T-helper 2 cell treated with Interferon-gamma antibody and Interleukin-4, amounts not matched to agents 100 ng/mL and 5 ng/mL, for 36 hours (primary cell): ENCODE results near the gene SLCO3A1. TPM values are rescaled to one million over a fixed set of nuclear protein-coding genes. Genes with fewer than 3 reads are reported as not detected.

Experiments used
- intact Hi-C: fragments of 100-400 bp; cut with micrococcal nuclease; formaldehyde crosslinking; loops from one replicate; pipeline ENCODE4 v1.15.1; 2023
- total RNA-seq: library from RNA; stranded (reverse); gene quantifications from 2 replicates; pipeline ENCODE4 v1.2.3, GENCODE V29; 2022

Gene SLCO3A1
- total RNA-seq, 1 donor from 2014 or later: 47.1 TPM

DNA sequence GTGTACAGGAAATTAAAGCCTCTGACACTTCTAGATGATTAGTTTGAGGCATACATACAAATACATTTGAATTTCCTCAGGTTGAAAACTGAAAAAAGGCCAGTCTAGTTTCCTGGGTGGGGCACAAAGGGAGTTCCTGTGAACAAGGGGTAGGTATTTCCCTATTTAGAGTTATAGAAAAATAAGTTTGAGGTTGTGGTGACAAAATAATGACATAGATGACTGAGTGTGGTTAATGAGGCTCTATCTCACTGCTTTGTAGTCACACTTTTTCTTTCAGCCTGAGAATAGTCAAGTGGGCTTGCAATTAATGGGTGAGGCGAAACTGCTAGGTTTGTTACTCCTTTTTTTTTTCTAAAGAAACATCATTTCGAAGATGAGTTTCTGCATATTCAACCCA lies 4.3 kb downstream of the SLCO3A1 start:
- intact Hi-C loops: loop anchor here (1.0 to 10.0 kb wide), 7 partner anchors 9 to 1173 kb away; partner anchors contain the start of genes HDDC3, PRC1 and UNC45A

- intact Hi-C loops: no loop called here
Measured at GRCh38 chr15:91860498-91860897, 7.0 kb downstream of the SLCO3A1 start.

DNA sequence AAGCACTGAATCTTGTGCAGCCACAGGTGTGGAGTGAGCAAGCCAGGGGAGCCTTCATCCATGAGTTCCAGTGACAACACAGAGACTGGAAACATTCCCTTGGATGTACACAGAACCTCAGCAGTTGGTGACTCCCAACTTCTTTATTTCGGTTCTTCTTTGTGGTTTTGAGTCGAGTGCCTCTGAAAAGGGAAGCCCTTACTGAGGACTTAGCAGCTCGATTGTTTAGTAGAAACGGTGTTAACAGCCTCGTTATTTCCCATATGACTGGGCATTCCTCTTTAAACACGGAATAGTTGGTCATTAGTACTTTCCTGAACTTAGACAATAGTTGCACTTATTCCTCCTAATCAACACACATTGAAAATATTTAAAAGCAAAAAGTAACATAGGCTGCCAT lies 7.7 kb downstream of the SLCO3A1 start:
- intact Hi-C loops: no loop called here

GRCh38 chr15:91862891-91863504 lies 9.5 kb downstream of the SLCO3A1 start:
- intact Hi-C loops: no loop called here

DNA sequence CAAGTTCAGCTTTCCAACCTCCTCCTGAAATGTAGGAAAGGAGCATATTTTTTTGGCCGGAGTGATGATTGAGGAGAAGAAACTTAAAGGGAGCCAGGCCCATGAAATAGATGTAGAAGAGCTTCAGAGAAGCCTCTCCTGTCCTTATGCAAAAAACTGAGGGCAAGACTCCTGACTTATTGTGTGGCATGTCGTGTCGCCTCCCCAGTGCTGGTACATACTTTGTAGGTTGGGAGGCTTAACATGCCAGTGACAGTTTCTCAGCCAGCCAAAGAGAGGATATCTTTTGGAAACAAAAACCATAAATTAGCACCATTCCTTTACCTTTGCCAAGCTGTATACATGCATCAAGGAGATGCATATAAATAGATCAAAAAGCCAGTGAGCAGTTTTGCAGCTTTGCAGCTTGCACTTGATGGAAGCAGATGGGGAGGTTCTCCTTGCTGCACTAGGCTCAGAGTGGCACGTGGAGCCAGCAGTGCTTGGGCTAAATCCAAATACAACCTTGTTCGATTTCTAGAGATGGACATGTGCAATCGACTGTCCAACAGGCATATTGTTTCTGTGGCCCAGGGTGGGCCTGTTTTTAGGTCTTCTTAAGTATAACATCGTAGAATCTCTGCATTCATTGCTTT lies 10.2 kb downstream of the SLCO3A1 start:
- intact Hi-C loops: no loop called here

DNA sequence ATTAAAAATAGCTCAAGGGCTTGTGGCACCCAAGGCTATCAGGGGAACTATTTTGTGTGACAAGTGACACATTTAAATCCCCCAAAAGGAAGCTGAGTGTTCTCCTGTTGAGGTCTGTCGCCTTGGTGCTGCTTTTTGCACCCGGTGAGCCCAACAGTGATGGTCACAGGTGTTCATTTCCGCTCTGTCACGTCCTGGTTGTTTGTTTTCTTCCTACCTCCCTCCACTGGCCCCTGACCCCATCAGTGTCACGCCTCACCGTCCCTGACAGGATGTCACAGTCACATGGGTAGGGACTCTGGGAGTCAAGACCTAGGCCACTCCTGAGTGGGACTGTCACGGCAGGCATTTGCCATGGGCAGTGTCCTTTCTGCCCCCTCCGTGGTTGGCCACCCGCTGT lies 11.2 kb downstream of the SLCO3A1 start:
- intact Hi-C loops: no loop called here

DNA sequence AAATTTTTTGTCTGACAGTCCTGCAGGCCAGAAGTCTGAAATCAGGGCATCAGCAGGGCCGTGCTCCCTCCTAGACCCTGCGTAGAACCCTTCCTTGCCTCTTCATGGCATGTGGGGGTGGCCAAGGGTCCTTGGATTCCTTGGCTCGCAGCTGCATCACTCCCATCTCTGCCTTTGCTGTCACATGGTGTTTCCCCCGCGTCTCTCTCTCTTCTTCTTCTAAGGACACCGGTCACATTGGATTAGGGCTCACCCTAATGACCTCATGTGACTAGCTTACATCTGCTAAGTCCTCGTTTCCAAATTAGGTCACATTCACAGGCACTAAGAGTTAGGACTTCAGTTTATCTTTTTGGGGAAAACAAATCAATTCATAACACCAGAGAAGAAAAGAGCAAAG lies 12.0 kb downstream of the SLCO3A1 start:
- intact Hi-C loops: no loop called here

DNA sequence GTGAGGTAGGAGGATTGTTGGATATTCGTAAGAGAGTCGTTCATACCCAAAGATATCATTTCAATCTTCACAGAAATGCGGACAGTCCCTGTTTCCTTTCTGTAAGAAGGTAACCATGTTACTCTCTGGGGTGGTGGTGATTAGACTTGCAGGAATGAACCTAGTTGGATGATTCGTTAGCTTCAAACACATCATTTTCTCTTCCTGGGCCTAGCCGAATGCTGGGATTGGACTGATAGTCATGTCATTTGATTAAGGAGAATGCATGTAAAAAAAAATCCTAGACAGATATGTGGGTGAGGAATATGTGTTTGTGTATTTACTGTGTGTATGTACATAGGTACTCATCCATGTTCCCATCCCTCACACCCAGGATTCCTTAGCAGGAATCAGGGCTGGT lies 12.4 kb downstream of the SLCO3A1 start:
- intact Hi-C loops: loop anchor here (1.0 kb wide), 1 partner anchor 9 kb away; no protein-coding TSS in a partner anchor

DNA sequence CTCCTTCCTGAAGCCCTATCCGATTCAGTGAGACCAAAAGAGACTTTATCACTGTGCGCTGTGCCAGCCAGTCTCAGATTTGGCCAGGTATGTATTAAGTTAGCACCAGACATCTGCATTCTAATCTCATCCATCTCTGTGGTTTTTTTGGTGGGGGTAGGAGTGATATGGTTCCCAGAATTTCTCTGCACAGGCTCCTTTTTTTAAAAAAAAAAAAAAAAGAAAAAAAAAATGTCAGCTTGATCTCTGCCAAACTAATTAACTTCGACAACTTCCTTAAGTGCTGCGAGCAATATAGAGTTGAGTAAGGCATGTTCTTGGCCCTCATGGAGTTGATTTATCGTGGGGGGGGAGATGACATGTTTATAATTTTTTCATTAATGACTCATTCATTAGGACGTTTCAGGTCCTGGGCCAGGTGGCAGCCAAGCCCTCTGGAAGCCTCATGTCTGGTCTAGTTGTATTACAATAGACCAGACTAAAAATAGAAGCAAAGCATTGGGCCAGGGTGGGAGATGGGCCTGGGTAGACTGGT lies 12.9 kb downstream of the SLCO3A1 start:
- intact Hi-C loops: loop anchor here (1.0 kb wide), 1 partner anchor 9 kb away; no protein-coding TSS in a partner anchor

GRCh38 chr15:91866971-91867372 lies 13.5 kb downstream of the SLCO3A1 start:
- intact Hi-C loops: loop anchor here (1.0 kb wide), 1 partner anchor 10 kb away; no protein-coding TSS in a partner anchor

DNA sequence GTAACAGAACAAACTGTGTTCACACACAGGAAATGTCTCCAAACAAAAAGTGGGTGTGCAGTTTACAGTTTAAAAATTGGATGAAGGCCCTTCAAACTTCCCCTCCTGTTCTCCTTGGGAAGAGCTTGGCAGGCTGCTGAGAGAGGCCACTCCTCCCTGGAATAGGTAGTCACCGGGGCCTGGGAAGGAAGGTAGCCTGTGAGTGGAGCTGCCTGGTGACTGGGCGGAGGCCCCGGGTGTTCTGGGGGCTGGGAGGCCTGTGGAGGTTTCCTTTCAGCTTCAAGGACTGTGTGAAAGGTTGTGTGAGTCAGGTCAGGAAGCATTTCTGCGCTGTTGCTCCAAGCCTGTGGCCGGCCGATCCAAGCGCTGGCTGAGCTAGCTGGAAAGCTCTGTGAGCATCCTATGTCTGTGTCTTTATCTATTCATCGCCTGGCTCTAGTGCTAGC lies 14.1 kb downstream of the SLCO3A1 start:
- intact Hi-C loops: no loop called here

DNA sequence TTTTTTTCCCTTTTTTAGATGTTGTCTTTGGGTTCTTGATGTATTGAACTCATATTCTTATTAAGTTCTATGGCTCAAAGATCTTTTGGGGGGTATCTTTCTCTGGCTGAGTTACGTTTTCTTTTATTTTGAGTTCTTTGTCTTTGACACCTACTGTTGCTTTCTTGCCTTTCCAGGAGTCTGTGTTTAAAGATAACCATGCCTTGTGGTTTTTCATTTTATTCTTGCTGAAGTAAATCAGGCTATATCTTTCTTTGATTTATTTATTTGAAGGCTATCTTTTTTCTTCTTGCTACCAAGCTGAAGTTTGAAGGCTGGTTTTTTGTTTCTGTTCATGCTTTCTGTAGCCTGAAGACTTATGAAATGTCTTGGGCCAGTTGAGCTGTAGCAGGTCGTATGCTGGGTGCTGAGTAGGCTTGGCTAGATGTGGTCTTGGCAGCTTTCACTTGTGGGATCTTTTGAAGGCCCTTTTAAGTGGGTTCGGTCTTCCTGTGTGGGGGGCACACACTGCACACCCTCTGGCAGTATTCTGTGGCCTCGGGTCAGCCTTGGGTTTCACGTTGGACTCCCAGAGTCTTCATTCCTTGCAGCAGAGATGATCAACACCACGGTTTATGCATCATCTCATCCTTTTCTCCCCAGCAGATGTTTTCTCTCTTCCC lies 17.5 kb downstream of the SLCO3A1 start:
- intact Hi-C loops: no loop called here

- intact Hi-C loops: no loop called here
Measured at GRCh38 chr15:91871837-91872236, 18.3 kb downstream of the SLCO3A1 start.

GRCh38 chr15:91872356-91873137 lies 19.0 kb downstream of the SLCO3A1 start:
- intact Hi-C loops: no loop called here

GRCh38 chr15:91873138-91873536 lies 19.6 kb downstream of the SLCO3A1 start:
- intact Hi-C loops: no loop called here

DNA sequence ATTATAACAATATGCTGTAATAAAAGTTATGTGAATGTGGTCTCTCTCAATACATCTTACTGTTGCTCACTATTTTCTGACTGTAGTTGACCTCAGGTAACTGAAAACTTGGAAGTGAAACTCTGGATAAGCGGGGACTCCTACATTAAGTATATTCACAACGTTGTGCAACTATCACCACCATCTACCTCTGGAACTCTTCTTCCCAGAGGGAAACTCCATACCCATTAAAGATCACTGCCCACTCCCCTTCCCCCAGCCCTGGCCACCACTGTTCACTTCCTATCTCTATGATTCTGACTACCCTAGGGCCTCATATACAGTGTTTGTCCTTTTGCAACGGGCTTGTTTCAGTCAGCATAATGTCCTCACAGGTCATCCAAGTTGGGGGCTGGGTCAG lies 20.7 kb downstream of the SLCO3A1 start:
- intact Hi-C loops: no loop called here

DNA sequence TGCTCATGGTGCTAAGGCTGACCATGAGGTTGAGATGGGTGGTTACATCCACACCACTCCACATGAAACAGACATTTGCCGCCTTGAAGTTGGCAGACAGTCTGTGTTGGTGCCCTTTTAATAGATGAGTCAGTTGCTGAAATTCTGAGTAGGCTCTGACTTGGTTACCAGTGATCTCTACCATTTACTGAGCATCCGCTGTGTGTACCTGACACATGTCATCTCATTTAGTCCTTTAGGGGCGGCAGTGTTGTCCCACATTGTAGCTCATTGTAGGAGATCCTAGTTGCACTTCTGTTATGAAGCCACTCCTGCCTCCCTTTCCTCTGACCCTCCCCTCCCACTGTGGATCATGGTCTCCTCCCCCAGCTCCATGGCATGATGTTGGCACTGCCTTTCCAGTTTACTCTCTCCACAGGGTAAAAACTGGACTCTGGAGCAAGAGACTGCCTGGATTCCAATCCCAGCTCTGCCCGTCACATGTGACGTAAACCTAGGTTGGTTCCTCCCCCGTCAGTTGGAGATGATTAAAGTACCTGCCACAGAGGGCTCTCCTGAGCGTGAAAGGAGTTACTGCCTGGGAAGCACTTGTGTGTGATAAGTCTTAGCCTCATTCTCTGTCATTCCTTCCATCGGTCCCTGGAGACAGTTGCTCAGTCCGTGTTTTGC lies 21.6 kb downstream of the SLCO3A1 start:
- intact Hi-C loops: no loop called here

- intact Hi-C loops: no loop called here
Measured at GRCh38 chr15:91876187-91876586, 22.7 kb downstream of the SLCO3A1 start.

DNA sequence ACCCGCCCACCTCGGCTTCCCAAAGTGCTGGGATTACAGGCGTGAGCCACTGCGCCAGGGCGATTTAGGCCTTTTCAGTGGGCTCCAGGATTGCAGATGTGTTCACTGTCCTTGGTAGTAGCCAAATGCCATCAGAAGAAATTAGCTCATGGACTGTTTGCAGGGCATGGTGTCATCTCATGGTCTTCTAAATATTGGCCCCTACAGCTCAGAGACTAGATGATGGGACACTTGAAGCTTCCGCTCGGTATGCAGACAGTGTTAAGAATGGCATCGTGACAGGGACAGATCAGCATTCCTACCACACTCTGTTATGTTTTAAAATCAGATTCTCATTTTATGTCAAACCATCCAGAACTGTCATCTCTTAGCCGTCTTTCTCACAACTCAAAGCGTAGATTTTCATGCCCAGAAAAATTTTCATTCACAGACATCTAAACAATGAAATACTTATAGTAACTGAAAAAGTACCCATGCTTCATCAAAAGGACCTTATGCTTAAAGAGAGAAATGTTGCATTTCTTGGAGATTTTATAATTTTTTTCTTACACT lies 24.9 kb downstream of the SLCO3A1 start:
- intact Hi-C loops: no loop called here

- intact Hi-C loops: no loop called here
Measured at GRCh38 chr15:91879158-91879557, 25.6 kb downstream of the SLCO3A1 start.
